Spinal cord (tissue), 10 donors: Measurements from ENCODE around the gene C1QTNF7. TPM values are rescaled to one million over a fixed set of nuclear protein-coding genes. Genes with fewer than 3 reads are reported as not detected.
A peak's percentile ranks its signal among the peaks of the same experiment; 100 is the strongest.

ENCODE experiments used
- DNase-seq, 6 donors: peaks; one replicate each; pipeline versions ENCODE4 v3.0.0 to v3.0.0-alpha.2; 2013 to 2015; ENCODE audit warnings: low spot score in 6 of 6, low read depth in 4 of 6
- H3K27ac ChIP-seq: one replicate; pipeline ENCODE4 v1.5.1; 2013; ENCODE audit warnings: low read depth, low read length, control low read depth
- H3K27me3 ChIP-seq: one replicate; pipeline ENCODE4 v1.6.1; 2013; ENCODE audit warnings: low read length; ENCODE audit not compliant: control insufficient read depth, insufficient read depth
- H3K36me3 ChIP-seq: one replicate; pipeline ENCODE4 v1.6.1; 2013; ENCODE audit warnings: low read length; ENCODE audit not compliant: control insufficient read depth, insufficient read depth
- H3K4me1 ChIP-seq: one replicate; pipeline ENCODE4 v1.6.1; 2013; ENCODE audit warnings: low read length; ENCODE audit not compliant: control insufficient read depth, insufficient read depth
- H3K4me3 ChIP-seq: one replicate; pipeline ENCODE4 v1.5.1; 2013; ENCODE audit warnings: low read depth, low read length, control low read depth
- H3K9me3 ChIP-seq: one replicate; pipeline ENCODE4 v1.6.1; 2013; ENCODE audit warnings: low read length; ENCODE audit not compliant: control insufficient read depth, insufficient read depth
- WGBS: methylation state at CpG from one replicate; pipeline ENCODE4 v1.1.5; 2013; ENCODE audit warnings: missing lambda C conversion rate; ENCODE audit not compliant: insufficient coverage; 5-methylcytosine and 5-hydroxymethylcytosine counted together
- polyA plus RNA-seq, 2 donors: library from polyadenylated mRNA; unstranded; fragments of 120-200 nt; gene quantifications; one replicate each; pipeline ENCODE4 v1.2.1, GENCODE V29; 2013; ENCODE audit not compliant: insufficient read length in 2 of 2
- small RNA-seq: library from RNA; depleted of rRNA; stranded (forward); fragments of <200 nt; gene quantifications from one replicate; pipeline ENCODE3, GENCODE V24; 2014; ENCODE audit warnings: low replicate concordance
- total RNA-seq, 2 donors: library from RNA; depleted of rRNA in 1 of 2; stranded (reverse); fragments of 120-200 nt in 1 of 2; fragments of >200 nt in 1 of 2; gene quantifications; one replicate each; pipeline versions ENCODE4 v1.2.3 to v1.2.4, GENCODE V29; 2013 to 2014
- donor health status: healthy.

The C1QTNF7 gene
- total and polyA plus RNA-seq, 4 donors: 0.54 to 8.4 (median 1.6) TPM

DNA sequence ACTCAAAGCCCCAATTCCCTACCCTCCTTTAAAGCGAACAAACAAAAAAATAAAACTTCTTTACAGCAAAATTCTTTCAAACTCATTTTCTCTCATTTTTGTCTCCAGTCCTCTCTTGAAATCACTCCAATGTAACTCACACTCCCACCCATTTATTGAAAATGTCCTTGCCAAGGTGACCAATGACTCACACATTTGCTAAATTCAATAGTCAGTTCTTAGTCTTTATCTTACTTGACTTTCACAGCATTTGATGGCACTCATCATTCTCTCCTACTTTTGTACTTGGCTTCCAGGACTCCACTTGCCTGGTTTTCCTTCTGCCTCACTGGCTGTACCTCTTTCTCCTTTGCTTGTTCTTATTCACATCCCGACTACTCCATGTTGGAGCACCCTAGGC is 61.7 kb downstream of the C1QTNF7 start:
- Histone ChIP-seq H3K27ac (peak overlapping the region; percentile 13), H3K4me3 (no peak overlapping the region), H3K27me3 (no peaks in the 10 kb centered on the region), H3K36me3 (peaks cover 2% of the 10 kb centered on the region), H3K9me3 (no peaks in the 10 kb centered on the region), H3K4me1 (no peaks in the 10 kb centered on the region)
- 97% methylated on average over 2 of the region's 2 CpGs for WGBS
- no peak for DNase-seq

GRCh38 chr4:15493411-15493810 is 65.6 kb downstream of the C1QTNF7 start:
- Histone ChIP-seq H3K36me3 (peaks cover 2% of the 10 kb centered on the region), H3K27me3 (no peaks in the 10 kb centered on the region), H3K9me3 (peaks cover 6% of the 10 kb centered on the region), H3K27ac (no peak overlapping the region), H3K4me3 (no peak overlapping the region), H3K4me1 (no peaks in the 10 kb centered on the region)
- no peak for DNase-seq

GRCh38 chr4:15495621-15496020 is 67.8 kb downstream of the C1QTNF7 start:
- Histone ChIP-seq H3K27ac (no peak overlapping the region), H3K27me3 (no peaks in the 10 kb centered on the region), H3K36me3 (peaks cover 2% of the 10 kb centered on the region), H3K9me3 (peaks cover 6% of the 10 kb centered on the region), H3K4me3 (no peak overlapping the region), H3K4me1 (no peaks in the 10 kb centered on the region)
- DNase-seq: peak in 1 of 6 donors; percentile 19
- no CpG with 5 or more reads among the region's 1 CpG for WGBS

Small RNA genes within 50 kb of the gene (small RNA-seq; reads per million reads assigned to genes)
- gene AC007016.1: not detected

Other genes starting within 250 kb of the C1QTNF7 start
- gene CC2D2A, start 41.8 kb downstream of the C1QTNF7 start, total RNA-seq: 10 to 100 TPM; 25.6 to 67.6 TPM
- 10 to 100 TPM; 34.7 to 38.2 TPM for gene CC2D2A, start 41.8 kb downstream of the C1QTNF7 start, polyA plus RNA-seq
- 100 to 1,000 TPM; 122 to 197 TPM for gene FBXL5, start 227.3 kb downstream of the C1QTNF7 start, total RNA-seq
- gene FBXL5, start 227.3 kb downstream of the C1QTNF7 start, polyA plus RNA-seq: 100 to 1,000 TPM in 1 of 2 donors, 10 to 100 TPM in 1; 85.8 to 102 TPM